ENCODE data around the gene FGFR3.

DNA sequence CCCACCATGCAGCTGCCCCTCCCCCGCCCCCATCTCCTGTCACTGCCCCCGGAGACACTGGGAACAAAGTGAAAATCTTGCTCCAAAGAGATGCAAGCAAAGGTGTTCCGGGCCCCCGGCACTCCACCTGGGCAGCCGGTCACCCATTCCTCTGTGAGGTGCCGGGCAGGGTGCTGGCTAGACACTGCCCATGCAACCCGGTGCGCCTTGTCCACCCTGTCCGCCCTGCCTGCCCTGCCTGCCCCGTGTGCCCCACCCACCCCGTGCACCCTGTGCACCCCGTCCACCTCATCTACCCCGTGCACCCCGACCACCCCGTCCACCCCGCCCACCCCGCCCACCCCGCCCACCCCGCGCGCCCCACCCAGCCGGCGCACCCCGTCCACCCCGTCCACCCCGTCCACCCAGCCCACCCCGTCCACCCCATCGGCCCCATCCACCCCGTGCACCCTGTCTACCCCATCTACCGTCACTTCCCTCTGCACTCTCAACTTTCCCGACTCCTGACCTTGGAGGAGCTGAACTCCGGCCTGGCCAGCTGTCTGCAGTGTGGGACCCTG, 31.9 kb upstream of the FGFR3 start:
- TF ChIP-seq EZH2 (IDR thresholded peaks at IDR 0.05; ENCODE audit: borderline replicate concordance, low read length): no peak
- TF ChIP-seq, protein P1, sequence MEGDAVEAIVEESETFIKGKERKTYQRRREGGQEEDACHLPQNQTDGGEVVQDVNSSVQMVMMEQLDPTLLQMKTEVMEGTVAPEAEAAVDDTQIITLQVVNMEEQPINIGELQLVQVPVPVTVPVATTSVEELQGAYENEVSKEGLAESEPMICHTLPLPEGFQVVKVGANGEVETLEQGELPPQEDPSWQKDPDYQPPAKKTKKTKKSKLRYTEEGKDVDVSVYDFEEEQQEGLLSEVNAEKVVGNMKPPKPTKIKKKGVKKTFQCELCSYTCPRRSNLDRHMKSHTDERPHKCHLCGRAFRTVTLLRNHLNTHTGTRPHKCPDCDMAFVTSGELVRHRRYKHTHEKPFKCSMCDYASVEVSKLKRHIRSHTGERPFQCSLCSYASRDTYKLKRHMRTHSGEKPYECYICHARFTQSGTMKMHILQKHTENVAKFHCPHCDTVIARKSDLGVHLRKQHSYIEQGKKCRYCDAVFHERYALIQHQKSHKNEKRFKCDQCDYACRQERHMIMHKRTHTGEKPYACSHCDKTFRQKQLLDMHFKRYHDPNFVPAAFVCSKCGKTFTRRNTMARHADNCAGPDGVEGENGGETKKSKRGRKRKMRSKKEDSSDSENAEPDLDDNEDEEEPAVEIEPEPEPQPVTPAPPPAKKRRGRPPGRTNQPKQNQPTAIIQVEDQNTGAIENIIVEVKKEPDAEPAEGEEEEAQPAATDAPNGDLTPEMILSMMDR (IDR thresholded peaks at IDR 0.05; ENCODE audit: low read length): no peak
